Gastrocnemius medialis (tissue), 4 donors: ENCODE data around the gene EEF1AKMT2.

ENCODE experiments used
- CTCF ChIP-seq, 5 experiments: fragments of 450-650 bp in 3 of 5; fragments of 200-600 bp in 2 of 5; sonication (generic) in 2 of 5; IDR thresholded peaks in 4 of 5; conservative IDR thresholded peaks in 1 of 5; 1 replicate in 4 of 5; 2 replicates in 1 of 5; pipeline ENCODE4 v1.5.1; 2016 to 2019; ENCODE audit warnings: antibody characterized with exemption in 5 of 5, mild to moderate bottlenecking in 3 of 5, moderate library complexity in 3 of 5
- POLR2A ChIP-seq, 2 donors: fragments of 450-650 bp; IDR thresholded peaks; one replicate each; pipeline ENCODE4 v1.6.1; 2017; ENCODE audit warnings: antibody characterized with exemption in 2 of 2, mild to moderate bottlenecking in 2 of 2, moderate library complexity in 2 of 2

DNA sequence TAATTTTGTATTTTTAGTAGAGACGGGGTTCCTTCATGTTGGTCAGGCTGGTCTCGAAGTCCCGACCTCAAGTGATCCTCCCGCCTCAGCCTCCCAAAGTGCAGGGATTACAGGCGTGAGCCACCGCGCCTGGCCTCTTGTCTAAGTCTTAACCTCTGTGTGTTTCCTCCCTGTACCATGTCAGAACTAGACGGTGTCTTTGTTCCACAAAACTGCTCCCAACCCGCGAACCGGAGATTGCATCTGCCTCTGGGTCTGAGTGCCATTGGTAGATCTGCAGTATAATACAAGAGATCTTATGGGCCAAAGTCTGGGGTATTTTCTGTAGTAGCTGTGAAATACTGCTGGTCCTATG is 1.3 kb upstream of the EEF1AKMT2 start:
- TF ChIP-seq CTCF (IDR thresholded peaks at IDR 0.05 in 4 of 5, conservative IDR thresholded peaks at IDR 0.05 in 1 of 5) (no peak), POLR2A (IDR thresholded peaks at IDR 0.05) (no peak)
